Adrenal gland (tissue), 12 donors: ENCODE measurements around the gene BCAS3. TPM values are rescaled to one million over a fixed set of nuclear protein-coding genes. Genes with fewer than 3 reads are reported as not detected.
A peak's percentile ranks its signal among the peaks of the same experiment; 100 is the strongest.

Experiments used
- DNase-seq, 7 donors: peaks; one replicate each; pipeline ENCODE4 v3.0.0-alpha.2; 2019 to 2020
- H3K27ac ChIP-seq, 5 donors: fragments of 200-600 bp; sonication (generic) in 4 of 5; 1 replicate in 3 of 5; 2 replicates in 2 of 5; pipeline versions ENCODE4 v1.5.1 to v1.8.0; 2016 to 2020; ENCODE audit warnings: mild to moderate bottlenecking in 1 of 5
- H3K27me3 ChIP-seq: fragments of 200-600 bp; 2 replicates; pipeline ENCODE4 v1.8.0; 2021
- H3K36me3 ChIP-seq, 2 donors: fragments of 200-600 bp; replicated peaks in 1 of 2; 1 replicate in 1 of 2; 2 replicates in 1 of 2; pipeline versions ENCODE4 v1.5.1 to v1.8.0; 2018 to 2022
- H3K4me1 ChIP-seq, 2 donors: fragments of 200-600 bp; replicated peaks in 1 of 2; 1 replicate in 1 of 2; 2 replicates in 1 of 2; pipeline versions ENCODE4 v1.5.1 to v1.8.0; 2018 to 2021
- H3K4me3 ChIP-seq, 4 donors: fragments of 200-600 bp; sonication (generic) in 3 of 4; one replicate each; pipeline ENCODE4 v1.5.1; 2016 to 2018
- H3K9me3 ChIP-seq, 3 donors: fragments of 200-600 bp; sonication (generic) in 1 of 3; replicated peaks in 1 of 3; 1 replicate in 2 of 3; 2 replicates in 1 of 3; pipeline versions ENCODE4 v1.5.1 to v1.8.0; 2016 to 2021
- CTCF ChIP-seq, 6 experiments: fragments of 450-650 bp in 4 of 6; fragments of 200-600 bp in 2 of 6; sonication (generic) in 1 of 6; IDR thresholded peaks; 1 replicate in 5 of 6; 2 replicates in 1 of 6; pipeline versions ENCODE4 v1.5.1 to v1.8.0; 2016 to 2021; ENCODE audit warnings: antibody characterized with exemption in 6 of 6, mild to moderate bottlenecking in 2 of 6, moderate library complexity in 1 of 6
- POLR2A ChIP-seq, 2 donors: fragments of 450-650 bp; IDR thresholded peaks; one replicate each; pipeline ENCODE4 v1.6.1; 2017; ENCODE audit warnings: antibody characterized with exemption in 2 of 2, mild to moderate bottlenecking in 2 of 2, moderate library complexity in 1 of 2
- WGBS, 4 donors: extraction: QIAGEN DNeasy Blood & Tissue Kit in 2 of 4; methylation state at CpG; one replicate each; pipeline versions ENCODE4 v1.1.5 to v1.1.7; 2013 to 2017; 5-methylcytosine and 5-hydroxymethylcytosine counted together
- intact Hi-C, 2 donors: fragments of 100-400 bp; cut with DNase I; formaldehyde crosslinking; loops; one replicate each; pipeline versions ENCODE4 v1.14.1 to v1.15.0; 2022 to 2023
- polyA plus RNA-seq, 3 donors: library from polyadenylated mRNA; stranded (reverse); fragments of 200-250 nt in 2 of 3; fragments of 350-450 nt in 1 of 3; fragmentation: Illumina TruSeq in 1 of 3; extraction: RNeasy Lipid Tissue Mini Kit (QIAGEN cat#74804) in 1 of 3; gene quantifications; one replicate each; pipeline ENCODE4 v1.2.3, GENCODE V29; 2013 to 2014
- total RNA-seq, 9 donors: library from RNA; depleted of rRNA in 4 of 9; stranded (reverse); fragments of >200 nt in 4 of 9; fragments of 120-200 nt in 1 of 9; fragmentation: NEBNext Ultra II Directional in 1 of 9; extraction: Animal tissue kit (Norgen Biotek cat#: 25700) in 1 of 9; gene quantifications; one replicate each; pipeline versions ENCODE4 v1.1.0 to v1.2.4, GENCODE V29; 2013 to 2023
- donor health status: healthy with polysubstance abuse.
- donor health status: Bipolar disorder and iron deficiency.
- donor health status: DM: yes; HTN: yes; CAD: no.
- donor health status: DM: no; HTN: no; CAD: no.
- donor health status: DM: no; HTN: no; CAD: no.
- donor health status: DM: yes; HTN: yes; CAD: no.

The BCAS3 gene
- total and polyA plus RNA-seq, 12 donors, result 9.4 to 105 (median 29.0) TPM

GRCh38 chr17:60640503-60640902 is 37.1 kb upstream of the BCAS3 start:
- H3K4me3 ChIP-seq, result no peak overlapping the region
- H3K27me3 ChIP-seq, result no peaks in the 10 kb centered on the region
- no peak for TF ChIP-seq POLR2A (IDR thresholded peaks at IDR 0.05)
- TF ChIP-seq CTCF (IDR thresholded peaks at IDR 0.05), result peak in 2 of 6 experiments; percentile 5 to 27
- intact Hi-C loops, result no loop called here
- no peaks in the 10 kb centered on the region for H3K9me3 ChIP-seq
- H3K36me3 ChIP-seq, result peaks cover 0 to 15% of the 10 kb centered on the region in 2 donors
- H3K27ac ChIP-seq, result no peak overlapping the region
- DNase-seq, result no peak
- WGBS, 4 donors, result 74 to 92% (median 88%) methylated on average over 2 of the region's 2 CpGs
- peaks cover 0 to 10% of the 10 kb centered on the region in 2 donors for H3K4me1 ChIP-seq

GRCh38 chr17:60641126-60641525 is 36.5 kb upstream of the BCAS3 start:
- H3K27ac ChIP-seq, result no peak overlapping the region
- no peaks in the 10 kb centered on the region for H3K9me3 ChIP-seq
- WGBS, 4 donors, result 88 to 95% (median 90%) methylated on average over 3 of the region's 3 CpGs
- TF ChIP-seq POLR2A (IDR thresholded peaks at IDR 0.05), result no peak
- no peak for TF ChIP-seq CTCF (IDR thresholded peaks at IDR 0.05)
- no peaks in the 10 kb centered on the region for H3K27me3 ChIP-seq
- no peak overlapping the region for H3K4me3 ChIP-seq
- intact Hi-C loops, result no loop called here
- DNase-seq, result no peak
- H3K36me3 ChIP-seq, result peaks cover 0 to 9% of the 10 kb centered on the region in 2 donors
- peaks cover 0 to 10% of the 10 kb centered on the region in 2 donors for H3K4me1 ChIP-seq

GRCh38 chr17:60641810-60642220 is 35.8 kb upstream of the BCAS3 start:
- DNase-seq, result peak; percentile 70 to 86 (median 78)
- H3K27ac ChIP-seq, result no peak overlapping the region
- H3K36me3 ChIP-seq, result peaks cover 0 to 5% of the 10 kb centered on the region in 2 donors
- 6 to 24% (median 17%) methylated on average over 1 of the region's 1 CpG for WGBS, 4 donors
- H3K4me1 ChIP-seq, result peaks cover 0 to 10% of the 10 kb centered on the region in 2 donors
- intact Hi-C loops, result no loop called here
- no peak overlapping the region for H3K4me3 ChIP-seq
- TF ChIP-seq POLR2A (IDR thresholded peaks at IDR 0.05) (no peak), CTCF (IDR thresholded peaks at IDR 0.05) (peak in 5 of 6 experiments; percentile 26 to 57 (median 49))
- H3K27me3 ChIP-seq, result no peaks in the 10 kb centered on the region
- no peaks in the 10 kb centered on the region for H3K9me3 ChIP-seq

GRCh38 chr17:60645918-60646523 is 31.6 kb upstream of the BCAS3 start:
- no peaks in the 10 kb centered on the region for H3K9me3 ChIP-seq
- peak overlapping the region in 1 of 5 donors; percentile 10 for H3K27ac ChIP-seq
- H3K36me3 ChIP-seq, result peaks cover 0 to 21% of the 10 kb centered on the region in 2 donors
- no peak for DNase-seq
- intact Hi-C loops, result no loop called here
- no peaks in the 10 kb centered on the region for H3K27me3 ChIP-seq
- WGBS, 4 donors, result 89 to 92% (median 91%) methylated on average over 3 of the region's 3 CpGs
- TF ChIP-seq CTCF (IDR thresholded peaks at IDR 0.05), result no peak
- TF ChIP-seq POLR2A (IDR thresholded peaks at IDR 0.05), result no peak
- peaks cover 0 to 10% of the 10 kb centered on the region in 2 donors for H3K4me1 ChIP-seq
- no peak overlapping the region for H3K4me3 ChIP-seq
